HG03558 (cell line): ENCODE data around the gene GAN.
"Not testable (repeated sequence)": the region's sequence is repeated elsewhere in the genome, so short reads cannot be mapped to it uniquely, and the experiment has no call there.

Source experiments
- ATAC-seq: cut with Tn5 transposase; IDR thresholded peaks from one replicate; pipeline ENCODE4 v1.9.1; 2021; ENCODE audit warnings: moderate number of reproducible peaks; ENCODE audit not compliant: unreplicated experiment; ENCODE audit errors: extremely low read depth

The GAN gene

DNA sequence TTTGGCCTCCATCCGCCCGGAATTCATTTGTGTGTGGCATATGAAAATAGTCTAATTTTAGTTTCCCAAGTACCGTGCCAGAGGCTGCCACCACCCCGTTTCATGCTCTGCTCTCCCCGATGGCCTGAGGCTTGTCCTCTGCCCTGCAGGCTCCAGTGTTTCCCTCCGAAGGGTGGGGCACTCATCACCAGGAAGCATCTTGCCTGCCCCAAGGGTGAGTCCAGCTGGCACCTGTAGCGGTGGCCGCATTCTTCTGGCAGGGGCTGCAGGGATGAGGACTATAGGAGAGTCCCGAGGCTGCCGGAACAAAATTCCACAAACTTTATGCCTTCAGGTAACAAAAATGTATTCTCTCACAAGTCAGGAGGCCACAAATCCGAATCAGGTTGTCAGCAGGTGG lies 106.8 kb downstream of the GAN start:
- ATAC-seq: no peak

DNA sequence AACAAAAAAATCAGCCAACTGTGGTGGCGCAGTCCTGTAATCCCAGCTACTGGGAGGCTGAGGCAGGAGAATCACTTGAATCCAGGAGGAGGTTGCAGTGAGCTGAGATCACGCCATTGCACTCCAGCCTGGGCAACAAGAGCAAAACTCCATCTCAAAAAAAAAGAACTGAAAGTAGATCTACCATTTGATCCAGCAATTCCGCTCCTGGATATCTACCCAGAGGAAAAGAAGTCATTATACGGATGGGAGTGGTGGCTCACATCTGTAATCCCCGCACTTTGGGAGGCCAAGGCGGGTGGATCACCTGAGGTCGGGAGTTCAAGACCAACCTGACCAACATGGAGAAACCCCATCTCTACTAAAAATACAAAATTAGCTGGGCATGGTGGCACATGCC lies 107.4 kb downstream of the GAN start:
- not testable (repeated sequence) for ATAC-seq

DNA sequence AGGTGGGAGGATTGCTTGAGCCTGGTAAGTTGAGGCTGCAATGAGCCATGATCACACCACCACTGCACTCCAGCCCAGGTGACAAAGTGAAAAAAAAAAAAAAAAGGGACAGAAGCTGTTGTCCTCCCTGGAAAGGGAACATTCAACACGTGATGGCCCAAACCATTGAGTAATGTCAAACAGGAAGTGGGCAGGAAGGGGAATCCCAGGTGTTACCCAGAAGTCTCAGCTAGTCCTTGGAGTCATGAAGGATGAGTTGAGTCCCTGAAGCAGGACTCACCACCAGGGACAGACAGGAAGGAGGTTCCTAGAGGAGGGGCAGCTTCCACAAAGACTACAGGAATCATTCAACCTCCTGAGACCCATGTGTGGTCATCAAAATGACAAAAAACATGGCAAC lies 110.0 kb downstream of the GAN start:
- ATAC-seq: no peak

DNA sequence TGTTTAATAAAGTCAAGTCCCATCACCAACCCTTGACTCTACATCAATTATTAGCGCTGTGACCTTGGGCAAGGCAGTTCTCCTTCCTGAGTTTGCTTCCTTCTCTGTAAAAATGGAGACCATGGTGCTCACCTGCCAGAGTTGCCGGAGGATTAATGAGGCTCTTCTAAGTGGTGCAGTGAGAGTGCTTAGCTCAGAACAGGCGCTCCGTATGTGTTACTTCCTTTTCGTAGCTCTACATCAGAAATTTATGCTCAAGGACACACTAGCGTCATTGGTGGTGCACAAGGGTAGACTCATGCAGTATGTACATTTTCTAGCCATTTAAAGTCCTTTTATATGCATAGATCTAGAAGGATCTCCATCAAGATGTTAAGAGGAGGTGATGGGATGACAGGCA lies 112.5 kb downstream of the GAN start:
- ATAC-seq: no peak

DNA sequence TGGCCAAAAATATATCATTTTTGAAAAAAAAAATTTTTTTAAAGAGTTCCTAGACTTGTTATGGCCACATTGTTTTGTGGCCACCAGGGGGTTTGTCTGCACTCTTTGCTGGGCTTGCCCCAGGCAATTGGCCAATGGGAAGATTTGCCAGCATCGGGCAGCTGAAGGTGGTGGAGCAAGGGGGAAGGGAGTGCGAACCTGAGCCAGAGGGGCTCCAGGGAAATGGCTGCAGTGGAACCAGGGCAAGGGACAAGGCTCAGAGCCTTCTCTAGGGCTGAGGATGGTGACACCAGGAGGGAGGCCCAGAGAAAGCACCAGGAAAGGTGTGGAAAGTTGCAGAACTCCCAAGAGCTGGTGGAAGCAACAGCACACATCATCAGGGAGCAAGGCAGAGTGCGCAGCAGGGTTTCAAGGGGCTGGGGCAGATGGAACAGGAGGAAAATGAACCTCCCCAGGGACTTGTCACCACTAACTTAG lies 114.3 kb downstream of the GAN start:
- ATAC-seq: no peak

DNA sequence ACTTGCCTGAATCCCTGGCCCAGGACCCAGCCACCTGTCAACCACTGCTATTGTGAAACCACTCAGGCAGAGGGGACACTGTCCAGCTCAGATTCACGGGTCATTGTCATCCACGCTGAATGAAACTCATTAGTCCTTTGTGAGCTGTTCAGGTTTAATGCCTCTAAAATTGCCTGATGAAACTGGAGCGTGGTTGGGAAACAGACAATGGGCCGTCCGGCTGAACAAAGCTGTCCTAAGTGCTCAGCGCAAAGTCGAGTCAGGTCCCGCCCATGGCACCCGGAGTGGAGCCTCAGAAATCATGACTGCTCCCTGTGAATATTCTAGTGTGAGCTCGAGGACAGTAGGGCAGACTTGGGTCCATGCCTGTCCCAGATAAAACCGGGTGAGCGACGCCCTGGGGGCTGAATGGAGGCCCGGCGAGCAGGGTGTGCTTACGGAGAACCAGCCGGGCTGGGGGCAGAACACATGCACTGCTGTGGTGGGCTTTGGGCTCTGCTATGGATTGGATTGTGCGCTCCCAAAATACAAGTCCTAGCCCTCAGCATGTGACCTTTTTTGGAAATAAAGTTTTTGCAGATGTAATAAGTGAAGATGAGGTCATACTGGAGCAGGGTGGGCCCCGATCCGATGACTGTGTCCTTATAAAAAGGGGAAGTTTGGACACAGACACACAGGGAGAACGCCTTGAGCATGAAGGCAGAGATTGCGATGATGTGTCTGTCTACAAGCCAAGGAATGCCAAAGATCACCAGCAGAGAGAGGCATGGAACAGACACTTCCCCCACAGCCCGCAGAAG lies 117.0 kb downstream of the GAN start:
- no peak for ATAC-seq

DNA sequence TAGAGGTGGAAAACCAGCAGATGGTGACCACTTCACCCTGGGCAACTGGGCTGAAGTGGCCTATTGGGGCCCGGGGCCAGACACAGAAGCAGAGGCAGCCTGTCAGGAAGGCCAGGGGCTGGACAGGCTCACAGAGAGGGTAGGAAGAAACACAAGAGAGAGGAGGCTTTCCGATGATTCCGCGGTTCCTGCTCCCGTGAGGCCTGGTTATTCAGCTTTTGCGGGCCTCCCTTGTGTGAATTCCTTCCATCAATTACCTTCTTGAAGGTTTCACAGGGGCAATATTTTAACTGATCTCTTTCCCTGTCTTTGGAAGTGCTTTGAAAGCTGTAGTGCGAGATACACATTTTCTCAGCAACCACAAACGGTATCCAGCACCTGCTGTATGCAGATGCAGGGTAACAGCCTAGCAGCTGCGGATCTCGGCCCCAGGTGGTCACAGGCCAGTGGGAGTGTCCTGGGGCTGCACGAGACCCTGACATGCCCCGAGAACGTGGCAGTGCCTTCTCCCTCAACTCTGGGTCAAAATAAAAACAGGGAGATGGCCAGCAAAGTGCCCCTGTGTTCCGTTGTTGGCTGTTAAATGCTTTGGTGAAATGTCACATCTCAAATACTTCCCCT lies 118.3 kb downstream of the GAN start:
- no peak for ATAC-seq

DNA sequence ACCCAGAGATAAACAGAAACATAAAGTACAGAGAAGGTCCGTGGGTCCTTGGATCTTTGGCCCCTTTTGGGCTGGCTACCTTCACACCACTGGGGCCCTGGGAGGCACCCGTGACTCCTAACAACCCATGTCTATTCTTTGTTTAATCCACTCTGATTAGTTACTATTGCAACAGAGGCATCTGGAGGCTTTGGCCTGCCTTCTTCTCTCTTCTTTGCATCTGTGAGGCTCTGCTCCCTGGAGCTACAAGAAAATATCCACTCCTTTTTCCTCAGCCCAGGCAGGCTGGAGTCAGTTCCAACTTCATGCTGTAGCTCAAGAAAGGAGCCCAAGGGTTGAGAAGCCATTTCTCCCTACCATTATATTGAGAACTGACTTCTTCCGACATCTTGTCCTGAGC lies 120.3 kb downstream of the GAN start:
- no peak for ATAC-seq

DNA sequence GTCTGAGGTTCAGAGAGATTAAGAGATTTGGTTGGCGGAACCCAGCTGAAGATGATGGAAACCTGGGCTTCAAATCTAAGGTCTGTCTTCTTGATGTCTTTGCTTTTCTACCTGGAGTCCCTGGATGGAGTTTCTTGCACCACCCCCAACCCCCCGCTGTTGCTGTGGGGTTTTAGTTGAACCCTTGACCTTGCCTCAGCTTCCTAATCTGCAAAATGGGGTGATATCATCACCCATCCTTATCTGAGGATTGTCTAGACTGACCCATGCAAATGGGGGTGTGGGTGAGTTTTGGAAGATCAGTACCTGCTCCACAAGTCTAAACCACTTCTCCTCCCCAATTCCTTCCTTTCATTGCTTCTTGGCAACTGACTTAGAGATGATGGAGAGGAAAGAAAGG lies 120.8 kb downstream of the GAN start:
- ATAC-seq: no peak

DNA sequence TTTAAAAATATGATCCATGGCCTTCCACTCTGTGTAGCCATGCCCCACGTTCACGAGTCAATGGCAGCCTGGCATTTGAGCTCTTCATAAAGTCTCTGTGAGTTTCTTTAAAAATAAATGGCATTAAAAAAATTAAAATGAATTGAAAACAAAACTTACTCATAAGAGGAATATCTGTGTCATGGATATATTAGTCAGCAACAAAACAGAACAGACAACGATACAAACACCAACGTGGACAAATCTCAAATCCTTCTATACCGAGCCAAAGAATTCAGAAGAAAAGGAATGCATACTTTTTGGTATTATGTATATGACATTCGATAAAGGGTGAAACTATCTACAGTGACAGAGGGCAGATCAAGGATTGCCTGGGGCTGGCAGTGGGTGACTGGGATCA lies 121.6 kb downstream of the GAN start:
- no peak for ATAC-seq

DNA sequence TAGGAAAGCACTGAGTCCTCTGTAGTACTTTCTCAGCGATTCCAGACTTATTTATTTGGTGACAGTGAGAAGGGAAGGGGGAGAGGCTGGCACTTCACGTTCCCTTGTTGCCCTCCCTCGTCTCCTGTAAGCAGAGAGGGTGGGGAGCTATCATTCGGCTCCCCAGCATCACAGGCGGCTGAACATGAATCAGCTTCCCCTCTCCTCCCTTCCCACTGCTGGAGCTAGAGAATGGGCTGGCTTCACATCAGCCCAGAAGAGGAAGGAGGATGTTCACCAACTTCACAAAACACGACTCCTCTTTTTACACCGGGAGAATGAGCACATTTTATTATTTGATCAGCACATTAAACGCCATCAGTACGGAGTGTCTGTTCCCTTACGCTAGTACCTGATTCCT lies 123.1 kb downstream of the GAN start:
- ATAC-seq: no peak
